HG03558 (cell line): ENCODE measurements around the gene AATK.
"Not testable (repeated sequence)": the region's sequence is repeated elsewhere in the genome, so short reads cannot be mapped to it uniquely, and the experiment has no call there.

ENCODE experiments used
- ATAC-seq: cut with Tn5 transposase; IDR thresholded peaks from one replicate; pipeline ENCODE4 v1.9.1; 2021; ENCODE audit warnings: moderate number of reproducible peaks; ENCODE audit not compliant: unreplicated experiment; ENCODE audit errors: extremely low read depth

AATK gene

GRCh38 chr17:81148986-81149533, 17.0 kb downstream of the AATK start:
- no peak for ATAC-seq

DNA sequence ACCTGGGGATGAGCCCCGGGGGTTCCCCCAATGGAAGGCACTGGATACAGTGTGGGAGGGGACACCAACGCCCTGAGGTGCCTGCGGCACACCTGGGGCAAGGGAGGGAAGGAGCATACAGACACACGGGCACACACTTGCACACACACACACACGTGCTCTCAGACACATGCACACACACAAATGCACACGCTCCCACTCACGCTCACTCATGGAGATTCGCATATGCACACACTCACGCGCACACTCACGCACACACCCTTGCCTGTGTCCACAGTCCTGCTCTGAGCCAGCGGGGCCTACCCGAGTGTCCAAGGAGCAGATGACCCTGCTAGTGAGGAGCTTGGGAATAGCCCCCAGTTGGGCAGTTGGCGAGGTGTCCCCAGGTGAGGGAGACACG, 17.4 kb downstream of the AATK start:
- no peak for ATAC-seq

DNA sequence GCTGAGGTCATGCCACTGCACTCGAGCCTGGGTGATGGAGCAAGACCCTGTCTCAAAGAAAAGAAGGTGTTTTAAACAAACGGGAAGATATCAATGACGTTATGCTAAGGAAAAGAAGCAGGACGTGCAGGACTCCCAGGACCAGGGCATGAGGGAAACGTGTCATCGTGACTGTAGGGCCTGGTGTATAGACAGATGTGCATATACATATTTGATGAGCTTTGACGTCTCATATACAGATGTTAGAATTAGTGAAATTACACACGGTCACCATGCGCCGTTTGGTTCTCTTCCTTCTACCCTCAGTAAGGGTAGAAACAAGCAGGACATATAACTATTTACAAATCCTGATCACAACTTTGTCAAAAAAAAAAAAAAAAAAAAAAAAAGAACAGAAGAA, 18.3 kb downstream of the AATK start:
- ATAC-seq = no peak

- not testable (repeated sequence) for ATAC-seq
Measured at GRCh38 chr17:81146208-81146607, 19.8 kb downstream of the AATK start.

DNA sequence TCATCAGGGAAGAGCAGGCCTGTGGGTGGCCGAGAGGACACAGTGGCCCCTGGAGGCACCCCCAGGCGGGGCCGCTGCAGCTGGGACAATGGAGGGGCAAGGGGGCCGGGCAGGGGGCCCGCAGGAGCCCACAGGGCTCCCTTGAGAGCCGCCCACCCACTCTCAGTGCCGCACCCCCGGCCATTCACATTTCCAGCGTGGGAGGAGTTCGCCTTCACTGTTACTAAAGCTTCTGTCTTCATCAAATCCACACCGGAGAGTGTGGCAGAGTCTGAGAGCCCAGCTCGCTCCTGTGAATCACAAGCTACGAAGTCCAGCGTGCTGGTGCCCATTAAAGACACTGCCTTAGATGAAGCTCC, 21.6 kb downstream of the AATK start:
- no peak for ATAC-seq

DNA sequence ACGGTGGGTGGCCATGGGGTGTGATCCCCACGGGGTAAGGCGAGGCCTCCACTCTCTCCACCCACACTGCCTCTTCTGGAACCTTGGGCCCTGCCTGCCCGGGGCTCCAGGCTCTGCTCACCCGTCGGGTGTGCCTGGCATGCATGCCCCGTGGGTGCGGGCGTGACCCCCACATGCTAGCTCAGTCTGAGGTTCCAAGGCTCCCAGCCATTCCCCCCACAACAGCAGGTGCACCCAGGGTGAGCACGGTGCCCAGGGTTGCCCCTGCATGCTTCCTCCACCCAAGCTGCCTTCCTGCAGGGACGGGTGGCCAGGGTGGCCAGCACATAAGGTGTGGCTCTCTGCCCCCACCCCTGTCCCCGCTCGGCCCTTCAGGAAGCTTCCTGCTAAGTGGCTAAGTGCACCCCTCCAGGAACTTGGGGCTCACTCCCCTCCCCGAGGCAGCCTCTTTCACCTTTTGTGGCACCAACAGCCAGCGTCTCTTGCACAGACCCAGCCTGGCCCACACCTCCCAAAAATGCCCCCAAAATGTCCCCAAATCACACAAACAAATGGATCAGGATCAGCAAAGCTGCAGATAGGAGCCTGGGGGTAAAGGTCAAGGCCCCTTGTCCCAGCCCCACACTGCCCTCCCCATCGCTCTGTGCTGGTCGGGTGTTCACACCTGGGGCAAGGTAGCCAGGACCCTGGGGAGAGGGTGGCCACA, 22.2 kb downstream of the AATK start:
- no peak for ATAC-seq

- no peak for ATAC-seq
Measured at GRCh38 chr17:81143200-81143527, 22.9 kb downstream of the AATK start.

DNA sequence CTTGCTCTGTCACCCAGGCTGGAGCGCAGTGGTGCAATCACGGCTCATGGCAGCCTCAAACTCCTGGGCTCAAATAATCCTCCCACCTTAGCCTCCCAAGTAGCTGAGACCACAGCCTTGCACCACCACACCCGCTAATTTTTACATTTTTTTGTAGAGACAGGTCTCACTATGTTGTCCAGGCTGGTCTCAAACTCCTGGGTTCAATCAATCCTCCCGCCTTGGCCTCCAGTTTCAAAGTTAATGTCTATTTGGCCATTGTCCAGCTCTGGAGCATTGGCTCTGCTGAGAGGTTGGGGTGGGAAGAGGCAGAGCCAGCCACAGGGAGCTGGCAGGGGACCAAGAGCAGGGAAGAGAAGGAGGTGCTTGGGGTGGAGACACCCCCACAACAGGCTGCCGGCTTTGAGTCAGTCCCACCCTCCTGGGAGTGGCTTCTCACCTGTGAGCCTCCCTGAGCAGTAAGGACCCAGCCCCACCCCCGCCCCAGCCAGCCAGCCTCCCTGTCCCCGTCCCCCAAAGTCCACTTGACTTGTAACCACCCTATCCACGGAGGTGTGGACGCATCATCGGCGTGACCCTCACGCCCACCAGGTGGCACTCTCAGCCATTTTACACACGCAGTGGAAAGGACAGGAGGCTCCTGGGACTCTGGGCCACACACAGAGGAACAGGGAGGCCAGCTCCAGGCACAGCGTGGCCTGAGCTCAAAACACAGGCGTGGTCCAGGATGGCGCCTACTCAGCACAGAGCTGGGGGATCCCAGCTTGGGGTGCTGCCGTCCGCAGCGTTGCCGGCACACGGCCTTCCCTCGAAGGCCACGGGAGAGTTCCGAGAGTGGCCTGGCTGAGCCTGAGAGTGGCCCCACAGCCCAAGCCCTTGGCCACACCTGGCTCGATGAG, 23.5 kb downstream of the AATK start:
- no peak for ATAC-seq

DNA sequence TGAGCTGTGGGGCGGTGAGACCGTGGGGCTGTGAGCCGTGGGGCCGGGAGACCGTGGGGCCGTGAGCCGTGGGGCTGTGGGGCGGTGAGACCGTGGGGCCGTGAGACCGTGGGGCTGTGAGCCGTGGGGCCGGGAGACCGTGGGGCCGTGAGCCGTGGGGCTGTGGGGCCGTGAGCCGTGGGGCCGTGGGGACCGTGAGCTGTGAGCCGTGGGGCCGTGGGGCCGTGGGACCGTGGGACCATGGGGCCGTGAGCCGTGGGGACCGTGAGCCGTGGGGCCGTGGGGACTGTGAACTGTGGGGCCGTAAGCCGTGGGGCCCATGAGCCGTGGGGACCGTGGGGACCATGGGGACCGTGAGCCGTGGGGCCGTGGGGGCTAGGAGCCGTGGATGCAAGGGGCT, 25.3 kb downstream of the AATK start:
- no peak for ATAC-seq

GRCh38 chr17:81140018-81140417, 26.0 kb downstream of the AATK start:
- ATAC-seq = no peak

- ATAC-seq = no peak
Measured at GRCh38 chr17:81139428-81139827, 26.6 kb downstream of the AATK start.

DNA sequence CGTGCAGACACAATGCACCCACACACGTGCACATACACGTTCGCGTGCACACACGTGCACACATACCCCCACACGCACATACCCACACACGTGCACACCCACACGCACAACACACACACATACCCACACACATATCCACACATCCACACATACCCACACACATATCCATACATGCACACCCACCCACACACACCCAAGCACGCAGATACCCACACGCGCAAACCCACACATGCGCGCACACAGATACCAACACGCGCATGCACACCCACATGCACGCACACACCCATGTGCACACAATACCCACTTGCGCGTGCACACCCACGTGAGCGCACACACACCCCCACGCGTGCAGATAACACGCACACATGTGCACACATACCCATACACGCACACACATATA, 27.5 kb downstream of the AATK start:
- no peak for ATAC-seq

- ATAC-seq = no peak
Measured at GRCh38 chr17:81138083-81138482, 27.9 kb downstream of the AATK start.

- no peak for ATAC-seq
Measured at GRCh38 chr17:81137248-81137647, 28.8 kb downstream of the AATK start.

GRCh38 chr17:81136366-81136765, 29.7 kb downstream of the AATK start:
- ATAC-seq = no peak

GRCh38 chr17:81135505-81136278, 30.3 kb downstream of the AATK start:
- no peak for ATAC-seq

DNA sequence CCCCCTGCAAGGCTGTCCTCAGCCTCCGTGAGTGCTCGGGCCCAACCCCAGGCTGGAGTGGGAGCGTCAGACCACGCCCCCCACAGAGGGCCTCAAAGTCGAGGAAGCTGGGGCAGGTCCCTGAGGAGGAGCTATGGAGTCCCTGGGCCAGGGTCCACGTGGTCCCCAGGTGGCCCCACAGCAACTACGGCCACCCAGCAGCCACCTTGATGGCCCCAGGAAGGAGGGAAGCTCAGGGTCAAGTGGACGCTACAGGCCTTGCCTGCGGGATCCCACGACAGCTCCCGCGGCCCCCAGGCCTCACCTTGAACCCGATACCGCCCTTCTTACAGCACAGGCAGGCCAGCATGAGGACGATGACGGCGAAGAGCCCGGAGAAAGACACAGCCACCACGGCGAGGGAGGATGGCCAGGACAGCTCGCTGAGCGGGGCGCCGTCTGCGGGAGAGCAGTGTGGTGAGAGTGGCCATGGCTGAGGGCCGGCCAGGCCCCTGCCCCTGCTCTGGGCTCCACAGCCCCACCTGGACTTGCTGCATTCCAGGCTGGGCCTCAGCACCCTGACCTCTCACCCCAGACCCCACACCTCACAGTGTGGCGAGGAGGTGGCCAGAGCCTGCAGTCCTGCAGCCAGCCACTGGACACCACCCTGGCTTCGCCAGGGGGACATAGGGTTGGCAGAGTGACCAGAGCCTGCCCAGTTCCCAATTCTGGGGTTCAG, 31.8 kb downstream of the AATK start:
- no peak for ATAC-seq

GRCh38 chr17:81132770-81133723, 33.0 kb downstream of the AATK start:
- ATAC-seq = no peak

GRCh38 chr17:81132197-81132540, 33.9 kb downstream of the AATK start:
- ATAC-seq = no peak
